GM12865 (cell line): ENCODE results near the gene TBC1D2.

ENCODE experiments used
- DNase-seq: peaks from one replicate; pipeline ENCODE4 v3.0.0; 2010; ENCODE audit warnings: low read depth
- H3K4me3 ChIP-seq: 2 replicates; pipeline ENCODE4 v1.5.1; 2011; ENCODE audit warnings: mild to moderate bottlenecking, low read depth, low read length, control low read depth
- TF ChIP-seq, protein P1 (sequence below): IDR thresholded peaks from 2 replicates; pipeline ENCODE4 v1.5.1; 2011; ENCODE audit warnings: low read length, control low read depth, low read depth, inconsistent platforms; ENCODE audit not compliant: insufficient read depth; ENCODE audit errors: missing control alignments

Gene TBC1D2

DNA sequence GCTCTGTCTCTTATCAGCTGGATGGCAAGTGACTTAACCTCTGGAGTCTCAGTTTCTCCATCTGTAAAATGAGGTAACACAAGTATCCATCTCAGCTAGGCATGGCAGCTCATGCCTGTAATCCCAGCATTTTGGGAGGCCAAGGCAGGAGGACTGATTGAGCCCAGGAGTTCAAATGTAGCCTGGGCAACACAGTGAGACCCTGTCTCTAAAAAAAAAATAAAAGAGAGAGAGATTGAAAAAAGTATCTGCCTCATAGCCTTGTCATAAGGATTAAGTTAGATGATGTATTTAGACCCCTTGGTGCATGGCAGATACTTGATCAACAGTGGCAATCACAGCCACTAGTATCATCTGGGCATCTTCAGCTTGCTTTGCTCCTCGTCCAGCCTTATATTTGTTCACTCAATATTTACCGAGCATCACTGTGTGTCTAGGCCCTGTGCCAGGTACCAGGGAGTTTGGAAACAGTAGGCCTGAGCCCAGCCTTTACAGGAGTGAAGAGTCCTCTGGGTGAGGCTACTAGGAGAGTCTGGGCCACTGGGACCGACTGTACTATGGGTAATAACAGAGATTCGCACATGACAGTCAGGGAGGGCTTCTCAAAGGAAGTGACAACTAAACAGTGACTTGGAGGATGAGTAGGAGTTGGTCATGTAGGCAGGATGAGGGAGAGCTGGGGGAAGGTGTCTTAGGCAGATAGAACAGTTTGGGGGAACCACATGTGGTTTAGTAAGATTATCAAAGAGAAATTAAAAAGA, 97.2 kb downstream of the TBC1D2 start:
- TF ChIP-seq, protein P1, sequence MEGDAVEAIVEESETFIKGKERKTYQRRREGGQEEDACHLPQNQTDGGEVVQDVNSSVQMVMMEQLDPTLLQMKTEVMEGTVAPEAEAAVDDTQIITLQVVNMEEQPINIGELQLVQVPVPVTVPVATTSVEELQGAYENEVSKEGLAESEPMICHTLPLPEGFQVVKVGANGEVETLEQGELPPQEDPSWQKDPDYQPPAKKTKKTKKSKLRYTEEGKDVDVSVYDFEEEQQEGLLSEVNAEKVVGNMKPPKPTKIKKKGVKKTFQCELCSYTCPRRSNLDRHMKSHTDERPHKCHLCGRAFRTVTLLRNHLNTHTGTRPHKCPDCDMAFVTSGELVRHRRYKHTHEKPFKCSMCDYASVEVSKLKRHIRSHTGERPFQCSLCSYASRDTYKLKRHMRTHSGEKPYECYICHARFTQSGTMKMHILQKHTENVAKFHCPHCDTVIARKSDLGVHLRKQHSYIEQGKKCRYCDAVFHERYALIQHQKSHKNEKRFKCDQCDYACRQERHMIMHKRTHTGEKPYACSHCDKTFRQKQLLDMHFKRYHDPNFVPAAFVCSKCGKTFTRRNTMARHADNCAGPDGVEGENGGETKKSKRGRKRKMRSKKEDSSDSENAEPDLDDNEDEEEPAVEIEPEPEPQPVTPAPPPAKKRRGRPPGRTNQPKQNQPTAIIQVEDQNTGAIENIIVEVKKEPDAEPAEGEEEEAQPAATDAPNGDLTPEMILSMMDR, result no peak
- no peak for DNase-seq
- H3K4me3 ChIP-seq, result no peak overlapping the region

DNA sequence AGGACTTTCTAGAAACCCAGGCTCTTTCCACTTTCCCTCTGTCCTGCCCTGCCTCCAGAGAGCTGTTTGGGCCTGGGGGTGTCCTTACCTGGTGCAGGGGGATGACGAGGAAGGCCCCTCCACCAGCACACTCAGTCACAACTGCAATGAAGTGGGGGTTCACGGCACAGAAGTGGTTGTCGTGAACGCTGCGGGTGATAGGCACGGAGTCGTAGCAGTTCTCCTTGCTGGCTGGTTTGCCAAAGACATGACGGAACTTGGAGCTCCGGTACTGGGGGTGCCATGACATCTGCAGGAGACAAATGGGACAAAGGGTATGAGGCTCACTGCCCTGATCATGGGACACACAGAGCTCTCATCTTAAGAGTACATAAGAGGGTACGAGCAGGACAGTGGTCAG, 98.1 kb downstream of the TBC1D2 start:
- no peak for DNase-seq
- H3K4me3 ChIP-seq, result no peak overlapping the region
- TF ChIP-seq, protein P1, result no peak

DNA sequence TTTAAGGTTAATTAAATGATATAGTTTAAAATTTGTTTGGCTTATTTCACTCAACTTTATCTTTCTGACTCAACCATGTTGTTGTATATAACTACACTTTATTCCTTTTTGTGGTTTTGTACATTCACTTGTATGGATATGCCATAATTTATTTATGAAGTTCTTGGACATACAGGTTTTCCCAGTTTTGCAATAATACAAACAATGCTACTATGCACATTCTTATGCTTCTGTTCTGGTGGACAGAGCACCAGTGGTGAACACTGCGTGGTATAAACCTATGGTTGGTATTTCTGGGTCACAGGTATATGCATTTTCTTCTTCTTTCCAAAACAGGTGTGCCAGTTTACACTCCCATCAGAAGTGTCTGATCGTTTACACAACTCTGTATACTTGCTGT, 100.8 kb downstream of the TBC1D2 start:
- DNase-seq, result no peak
- TF ChIP-seq, protein P1, result no peak
- no peak overlapping the region for H3K4me3 ChIP-seq

DNA sequence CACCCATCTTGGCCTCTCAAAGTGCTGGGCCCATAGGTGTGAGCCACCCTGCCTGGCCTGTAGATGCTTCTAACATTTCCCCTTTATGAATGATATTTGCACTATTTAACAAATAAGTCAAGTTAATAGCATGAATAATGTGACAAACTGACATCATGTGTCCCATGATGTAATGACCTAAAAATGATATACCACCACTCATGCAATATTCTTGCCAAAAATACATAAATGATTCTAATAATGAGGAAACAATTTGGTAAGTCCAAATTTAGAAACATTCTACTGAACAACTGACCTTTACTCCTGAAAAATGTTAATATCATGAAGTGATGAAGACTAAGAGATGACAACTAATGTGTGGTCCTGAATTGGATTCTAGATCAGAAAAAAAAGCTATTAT, 102.9 kb downstream of the TBC1D2 start:
- no peak overlapping the region for H3K4me3 ChIP-seq
- DNase-seq, result no peak
- TF ChIP-seq, protein P1, result no peak

DNA sequence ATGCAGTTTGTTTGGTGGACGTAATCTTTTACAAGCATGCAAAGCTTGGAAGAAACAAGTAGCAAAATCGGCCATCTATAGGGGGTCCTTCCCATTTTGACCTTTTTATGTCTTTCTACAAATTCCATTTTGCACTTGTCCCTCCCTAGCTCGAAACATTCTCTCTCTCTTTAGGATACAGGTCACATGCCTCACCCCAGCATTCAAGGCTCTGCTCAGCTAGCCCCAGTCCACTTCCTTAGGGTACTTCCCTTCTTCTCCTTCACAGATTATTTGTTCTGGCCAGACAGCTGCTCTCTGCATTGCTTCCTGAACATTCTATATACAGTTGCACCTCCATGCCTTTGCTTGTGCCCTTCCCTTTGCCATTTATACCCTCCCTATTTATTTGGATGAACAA, 104.7 kb downstream of the TBC1D2 start:
- TF ChIP-seq, protein P1, result no peak
- DNase-seq, result no peak
- H3K4me3 ChIP-seq, result no peak overlapping the region

DNA sequence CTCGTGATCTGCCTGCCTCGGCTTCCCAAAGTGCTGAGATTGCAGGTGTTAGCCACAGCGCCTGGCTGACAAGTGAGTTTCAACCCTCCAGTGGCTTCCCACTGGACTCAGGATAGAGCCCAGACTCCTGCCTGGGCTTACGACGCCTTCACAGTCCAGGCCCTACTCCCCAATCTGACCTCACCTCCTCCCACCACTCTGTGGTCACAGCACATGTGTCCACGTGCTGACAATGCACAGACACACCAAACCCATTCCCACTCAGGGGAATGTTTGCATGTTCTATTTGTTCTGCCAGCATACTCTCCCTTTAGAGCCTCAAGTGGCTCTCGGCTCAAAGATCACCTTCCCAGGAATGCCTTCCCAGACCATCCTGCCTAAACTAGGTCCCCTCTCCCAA, 105.3 kb downstream of the TBC1D2 start:
- TF ChIP-seq, protein P1, result no peak
- no peak overlapping the region for H3K4me3 ChIP-seq
- DNase-seq, result no peak

DNA sequence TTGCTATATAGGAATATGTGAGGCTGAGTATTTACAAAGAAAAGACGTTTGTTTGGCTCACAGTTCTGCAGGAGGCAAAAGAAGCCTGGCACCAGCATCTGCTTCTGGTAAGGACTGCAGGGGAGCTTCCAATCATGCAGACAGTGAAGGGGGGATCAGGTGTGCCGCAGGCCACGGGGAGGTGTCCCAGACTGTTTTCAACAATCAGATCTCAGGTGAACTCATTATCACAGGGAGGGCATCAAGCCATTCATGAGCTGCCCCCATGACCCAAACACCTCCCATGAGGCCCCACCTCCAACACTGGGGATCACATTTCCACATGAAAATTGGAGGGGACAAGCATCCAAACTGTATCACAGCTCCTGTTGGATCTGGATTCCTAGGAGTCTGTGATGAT, 106.0 kb downstream of the TBC1D2 start:
- no peak for DNase-seq
- TF ChIP-seq, protein P1, result no peak
- H3K4me3 ChIP-seq, result no peak overlapping the region
